ENCODE results near the gene XIRP2. TPM values are rescaled to one million over a fixed set of nuclear protein-coding genes. Genes with fewer than 3 reads are reported as not detected.

XIRP2 gene
- total RNA-seq, 1 donor from 2014 or later = not detected

GRCh38 chr2:166924967-166925366, 36.7 kb downstream of the XIRP2 start:
- Mint-ChIP-seq H3K4me1 (no peaks in the 10 kb centered on the region), H3K36me3 (no peaks in the 10 kb centered on the region)
- TF ChIP-seq CTCF (IDR thresholded peaks at IDR 0.05) (no peak), EZH2phosphoT487 (IDR thresholded peaks at IDR 0.05) (no peak), EZH2 (IDR thresholded peaks at IDR 0.05) (no peak)

GRCh38 chr2:166926657-166927056, 38.4 kb downstream of the XIRP2 start:
- Mint-ChIP-seq H3K9me3 (no peaks in the 10 kb centered on the region), H3K27ac (no peak overlapping the region), H3K27me3 (ENCODE audit: insufficient read depth, low read depth) (no peaks in the 10 kb centered on the region), H3K4me1 (no peaks in the 10 kb centered on the region), H3K36me3 (no peaks in the 10 kb centered on the region), H3K4me3 (no peak overlapping the region)
- no peak overlapping the region for H3K4me3 ChIP-seq
- TF ChIP-seq CTCF (IDR thresholded peaks at IDR 0.05) (no peak), EZH2phosphoT487 (IDR thresholded peaks at IDR 0.05) (no peak), EZH2 (IDR thresholded peaks at IDR 0.05) (no peak)
- H4K20me1 ChIP-seq (ENCODE audit: low read depth) = no peaks in the 10 kb centered on the region
- H3K36me3 ChIP-seq = no peaks in the 10 kb centered on the region
- H3K9me3 ChIP-seq (ENCODE audit: low read depth) = no peaks in the 10 kb centered on the region
- no peak overlapping the region for H2AFZ ChIP-seq (replicated peaks)
- no peaks in the 10 kb centered on the region for H3K79me2 ChIP-seq (ENCODE audit: low read depth)
- H3K4me2 ChIP-seq = no peak overlapping the region
- H3K9ac ChIP-seq = no peak overlapping the region
- DNase-seq (ENCODE audit: low spot score) = no peak
- H3K27me3 ChIP-seq = no peaks in the 10 kb centered on the region
- H3K27ac ChIP-seq = no peak overlapping the region
- H3K4me1 ChIP-seq = no peaks in the 10 kb centered on the region
- H3F3A ChIP-seq (ENCODE audit: low read depth) = no peaks in the 10 kb centered on the region

More at GRCh38 chr2:166924967-166925366, 36.7 kb downstream of the XIRP2 start:
- Histone ChIP-seq H3K9ac (no peak overlapping the region), H3F3A (ENCODE audit: low read depth) (no peaks in the 10 kb centered on the region), H3K4me3 (no peak overlapping the region), H3K27ac (no peak overlapping the region), H3K27me3 (no peaks in the 10 kb centered on the region), H3K36me3 (no peaks in the 10 kb centered on the region), H3K9me3 (ENCODE audit: low read depth) (no peaks in the 10 kb centered on the region), H4K20me1 (ENCODE audit: low read depth) (no peaks in the 10 kb centered on the region), H2AFZ (replicated peaks) (no peak overlapping the region), H3K4me2 (no peak overlapping the region), H3K4me1 (no peaks in the 10 kb centered on the region), H3K79me2 (ENCODE audit: low read depth) (no peaks in the 10 kb centered on the region)
- H3K27ac Mint-ChIP-seq = no peak overlapping the region
- no peaks in the 10 kb centered on the region for H3K27me3 Mint-ChIP-seq (ENCODE audit: insufficient read depth, low read depth)
- no peaks in the 10 kb centered on the region for H3K9me3 Mint-ChIP-seq
- H3K4me3 Mint-ChIP-seq = no peak overlapping the region
- DNase-seq (ENCODE audit: low spot score) = no peak

GRCh38 chr2:166932032-166932431, 43.8 kb downstream of the XIRP2 start:
- no peak for TF ChIP-seq EZH2 (IDR thresholded peaks at IDR 0.05)
- TF ChIP-seq CTCF (IDR thresholded peaks at IDR 0.05) = no peak
- TF ChIP-seq EZH2phosphoT487 (IDR thresholded peaks at IDR 0.05) = no peak
- no peaks in the 10 kb centered on the region for H3K36me3 Mint-ChIP-seq

More at GRCh38 chr2:166932032-166932431, 43.8 kb downstream of the XIRP2 start:
- H3F3A ChIP-seq (ENCODE audit: low read depth) = no peaks in the 10 kb centered on the region
- no peak overlapping the region for H3K4me3 ChIP-seq
- no peak overlapping the region for H3K4me2 ChIP-seq
- Mint-ChIP-seq H3K27me3 (ENCODE audit: insufficient read depth, low read depth) (peaks cover 2% of the 10 kb centered on the region), H3K9me3 (peaks cover 6% of the 10 kb centered on the region), H3K4me1 (no peaks in the 10 kb centered on the region), H3K27ac (no peak overlapping the region), H3K4me3 (no peak overlapping the region)
- DNase-seq (ENCODE audit: low spot score) = no peak
- no peaks in the 10 kb centered on the region for H3K27me3 ChIP-seq
- no peak overlapping the region for H3K9ac ChIP-seq
- no peaks in the 10 kb centered on the region for H3K36me3 ChIP-seq
- H3K4me1 ChIP-seq = no peaks in the 10 kb centered on the region
- no peaks in the 10 kb centered on the region for H3K9me3 ChIP-seq (ENCODE audit: low read depth)
- no peaks in the 10 kb centered on the region for H3K79me2 ChIP-seq (ENCODE audit: low read depth)
- H2AFZ ChIP-seq (replicated peaks) = no peak overlapping the region
- H3K27ac ChIP-seq = no peak overlapping the region
- no peaks in the 10 kb centered on the region for H4K20me1 ChIP-seq (ENCODE audit: low read depth)

All from neural progenitor cell (in vitro differentiated cells).